Retina (tissue), 1 donor: ENCODE measurements around the gene FRMD5.
A peak's percentile ranks its signal among the peaks of the same experiment; 100 is the strongest.
"Not testable (repeated sequence)": the region's sequence is repeated elsewhere in the genome, so short reads cannot be mapped to it uniquely, and the experiment has no call there.

ENCODE experiments used
- DNase-seq: peaks from one replicate; pipeline ENCODE4 v3.0.0-alpha.2; 2016

Gene FRMD5

GRCh38 chr15:43826508-43827341 is 368.3 kb downstream of the FRMD5 start, which contains the start of gene WDR76:
WDR76 (plus strand) TSS chr15:43827002; CDS start chr15:43827033, 31 bp downstream.
- peak; percentile 86 for DNase-seq

DNA sequence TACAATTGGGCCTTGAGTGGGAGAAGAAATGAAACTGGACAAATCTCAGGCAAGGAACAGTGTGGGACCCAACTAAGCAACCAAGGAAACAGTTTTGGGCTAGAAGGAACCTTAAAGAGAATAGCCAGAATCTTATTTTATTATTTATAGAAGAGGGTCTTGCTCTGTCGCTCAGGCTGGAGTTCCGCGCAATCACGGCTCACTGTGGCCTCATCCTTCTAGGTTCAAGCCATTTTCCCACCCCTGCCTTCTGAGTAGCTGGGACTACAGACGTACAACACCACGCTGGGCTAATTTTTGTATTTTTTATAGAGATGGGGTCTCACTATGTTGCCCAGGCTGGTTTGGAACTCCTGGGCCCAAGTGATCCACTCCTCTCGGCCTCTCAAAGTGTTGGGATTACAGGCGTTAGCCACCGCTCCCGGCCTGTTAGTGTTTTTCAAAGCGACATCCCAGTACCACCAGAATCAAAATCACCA is 369.0 kb downstream of the FRMD5 start:
- DNase-seq = no peak

- DNase-seq = not testable (repeated sequence)
These were observed 369.8 kb downstream of the FRMD5 start for GRCh38 chr15:43825305-43825704.

DNA sequence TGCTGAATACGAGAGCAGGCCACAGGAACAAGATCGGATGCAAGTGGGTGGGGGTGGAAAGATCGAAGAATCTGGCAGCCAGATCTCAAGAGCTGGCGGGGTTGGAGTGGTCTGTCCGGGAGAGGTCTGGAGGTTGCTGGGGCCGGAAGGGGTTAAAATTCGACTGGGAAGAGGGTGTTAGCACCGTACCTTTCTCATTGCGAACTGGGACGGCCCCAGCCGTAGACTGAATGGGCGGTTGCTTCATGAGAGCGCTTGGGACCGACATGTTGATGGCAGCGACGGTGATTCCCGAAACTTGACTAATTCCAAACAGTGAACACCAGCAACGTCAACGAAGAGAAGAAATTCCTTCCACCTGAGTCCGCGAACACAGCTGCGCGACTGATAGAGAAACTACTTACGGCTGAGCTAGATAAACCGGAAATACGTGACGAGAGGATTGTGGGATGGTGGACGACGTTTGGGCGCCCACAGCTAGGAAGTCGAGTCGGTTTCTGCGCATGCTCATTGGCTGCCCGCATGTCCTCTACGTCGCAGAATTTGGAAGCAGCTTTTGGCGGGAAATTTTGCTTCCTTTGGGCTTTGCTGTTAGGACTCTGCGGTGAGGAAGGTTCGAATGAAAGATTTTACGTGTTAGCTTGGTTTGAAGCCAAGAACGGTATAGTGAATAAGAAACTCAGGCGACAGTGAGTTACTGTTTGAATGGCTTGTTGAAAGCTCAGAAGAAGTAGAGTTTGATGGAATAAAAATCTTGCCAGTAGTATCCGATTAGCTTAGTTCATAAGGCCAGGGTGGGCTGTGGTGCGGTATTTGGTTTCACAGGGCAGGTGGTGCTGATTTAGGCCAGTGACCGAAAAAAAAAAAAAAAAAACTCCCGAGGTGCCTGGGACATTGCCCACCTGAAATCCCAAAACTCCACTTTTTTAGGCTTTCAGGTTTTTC is 370.5 kb downstream of the FRMD5 start, which contains the start of gene MFAP1:
Gene MFAP1 (minus strand): TSS at position 389 of the 945 bp plus-strand sequence. CDS start 121 bp downstream, at position 268.
- peak; percentile 94 for DNase-seq

DNA sequence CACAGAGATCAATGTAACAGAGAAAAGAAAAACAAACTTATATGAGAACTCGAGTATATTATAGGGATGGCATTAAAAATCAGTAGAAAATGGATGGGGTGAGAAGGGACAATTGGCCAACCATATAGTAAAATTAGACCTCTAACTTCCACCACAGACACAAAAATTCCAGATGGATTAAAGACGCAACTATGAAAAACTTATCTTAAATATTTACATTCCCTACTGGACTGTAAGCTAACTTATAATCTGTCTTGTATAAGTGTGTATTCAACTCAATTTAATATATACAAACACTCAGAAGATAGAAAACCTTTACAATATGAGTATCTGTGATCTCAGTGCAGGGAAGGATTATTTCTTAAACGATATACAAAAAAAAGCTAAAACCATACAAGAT is 373.6 kb downstream of the FRMD5 start:
- no peak for DNase-seq
